Fibroblast of peridontal ligament (primary cell): ENCODE measurements around the gene HTR4.
A peak's percentile ranks its signal among the peaks of the same experiment; 100 is the strongest.
"Not testable (repeated sequence)": the region's sequence is repeated elsewhere in the genome, so short reads cannot be mapped to it uniquely, and the experiment has no call there.

Experiments
- DNase-seq: peaks from one replicate; pipeline ENCODE4 v3.0.0-alpha.2; 2010; ENCODE audit errors: extremely low read depth

Gene HTR4

GRCh38 chr5:148482196-148482595 is 172.1 kb downstream of the HTR4 start:
- no peak for DNase-seq

DNA sequence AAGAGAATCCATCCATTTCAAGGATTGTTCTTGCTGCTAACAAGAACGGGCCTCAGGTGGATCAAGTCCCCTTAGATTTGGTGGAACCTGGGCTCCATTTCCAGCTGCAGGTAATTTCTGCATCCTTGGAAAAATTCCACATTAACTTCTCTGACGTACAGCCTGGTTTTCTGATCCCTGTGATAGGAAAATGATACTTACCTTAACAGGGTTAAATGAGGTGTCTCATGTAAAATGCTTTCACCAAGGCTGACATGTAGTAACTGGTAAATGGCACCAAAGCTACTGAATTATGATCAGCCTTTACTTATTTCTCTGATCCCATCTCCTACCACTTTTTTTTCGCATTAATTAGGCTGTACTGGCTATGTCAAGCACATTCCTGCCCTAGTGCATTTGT is 176.9 kb downstream of the HTR4 start:
- no peak for DNase-seq

- no peak for DNase-seq
These were observed 178.0 kb downstream of the HTR4 start for GRCh38 chr5:148476302-148476701.

DNA sequence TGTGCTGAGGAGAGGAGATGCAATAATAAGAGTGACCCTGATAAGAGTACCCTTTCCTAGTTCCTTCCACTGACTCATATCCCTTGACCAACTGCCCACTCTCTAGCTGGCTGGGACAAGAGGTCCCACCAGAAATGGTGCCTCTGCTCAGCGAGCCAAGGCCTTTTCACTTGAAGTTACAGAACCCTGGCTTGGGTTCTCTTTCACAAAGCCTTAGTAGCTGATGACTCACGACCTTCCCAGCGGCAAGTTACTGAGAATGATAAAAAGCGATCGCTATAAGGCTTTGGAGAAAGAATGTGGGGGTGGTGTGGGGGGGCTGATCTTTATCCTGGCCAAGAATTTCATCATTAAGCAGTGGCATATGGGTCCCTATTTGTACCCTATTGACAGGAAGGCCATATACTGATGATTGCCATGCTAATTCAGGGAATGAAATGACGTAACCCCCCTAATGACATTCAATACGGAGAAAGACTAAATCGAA is 180.3 kb downstream of the HTR4 start:
- DNase-seq = no peak

DNA sequence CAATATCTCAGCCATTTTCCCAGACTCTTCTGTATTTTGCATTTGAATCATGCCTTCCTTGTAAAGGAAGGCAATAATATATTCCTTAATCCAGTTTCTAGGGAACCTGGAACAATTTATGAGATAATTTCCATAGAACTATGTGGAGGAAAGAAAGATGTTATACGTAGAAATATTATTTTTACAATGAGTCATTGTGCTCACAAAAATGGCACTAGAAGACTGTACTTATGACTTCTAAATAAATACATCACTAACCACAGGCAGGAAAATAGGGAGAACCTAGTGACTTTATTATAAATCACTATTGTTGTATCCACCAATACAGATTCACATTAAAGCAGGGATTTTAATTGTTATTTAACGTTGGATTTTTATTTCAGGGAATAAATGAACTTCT is 182.9 kb downstream of the HTR4 start:
- DNase-seq = peak; percentile 7

- DNase-seq = peak; percentile 37
These were observed 184.8 kb downstream of the HTR4 start for GRCh38 chr5:148469501-148469935.

GRCh38 chr5:148468746-148469145 is 185.6 kb downstream of the HTR4 start:
- DNase-seq = not testable (repeated sequence)

- DNase-seq = no peak
These were observed 186.4 kb downstream of the HTR4 start for GRCh38 chr5:148467958-148468357.

DNA sequence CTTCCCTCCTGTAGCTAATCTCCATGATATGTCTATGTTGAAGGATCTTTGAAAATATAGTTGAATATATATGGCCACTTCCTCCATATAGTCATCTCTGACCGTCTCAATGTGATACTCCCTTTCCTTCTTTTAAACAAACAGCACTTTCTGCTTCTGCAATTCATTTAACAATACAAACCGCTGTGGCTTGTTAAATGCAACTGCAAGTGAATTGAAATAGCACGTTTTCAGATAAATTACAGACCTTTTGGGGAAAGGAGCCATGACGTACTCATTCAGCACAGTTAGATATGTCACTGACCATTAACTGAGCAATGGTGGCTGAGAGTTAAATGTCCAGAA is 188.1 kb downstream of the HTR4 start:
- no peak for DNase-seq

DNA sequence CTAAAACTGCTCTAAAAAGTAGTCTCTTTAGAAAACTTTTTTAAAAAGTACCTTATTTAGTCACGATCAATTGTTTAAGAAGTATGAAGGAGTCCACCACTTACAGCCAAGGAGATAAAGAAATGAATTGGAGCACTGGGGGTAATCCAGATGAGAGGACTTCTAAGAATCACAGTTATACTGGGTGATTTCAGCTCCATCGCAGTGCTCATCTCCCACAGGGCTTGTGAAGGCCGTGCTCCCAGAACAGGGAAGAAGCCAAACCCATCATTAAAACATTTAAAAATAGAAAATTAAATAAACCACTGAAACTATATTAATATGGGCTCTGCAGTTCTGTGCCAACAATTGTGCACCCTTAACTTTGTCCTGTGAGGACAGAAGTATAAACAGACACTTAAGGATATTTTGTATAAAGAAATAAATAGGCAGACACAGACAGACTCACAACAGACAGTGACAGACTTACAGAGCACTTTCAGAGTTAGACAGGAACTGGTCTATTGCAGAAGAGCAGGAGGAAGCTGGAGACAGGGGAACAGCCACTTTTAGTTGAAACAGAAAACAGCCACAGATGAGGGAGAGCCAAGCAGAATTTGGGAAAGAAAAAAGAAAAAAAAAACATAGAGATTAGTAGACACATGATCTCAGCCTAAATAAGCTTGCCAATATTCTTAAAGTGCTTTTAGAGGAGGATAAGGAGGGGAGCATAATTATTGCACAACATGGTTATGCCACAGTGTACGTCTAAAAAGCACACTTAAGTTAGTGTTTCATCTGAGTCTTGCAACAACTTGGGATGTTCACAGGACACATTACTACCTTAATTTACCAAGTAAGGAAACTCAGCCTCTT is 188.7 kb downstream of the HTR4 start:
- DNase-seq = no peak

DNA sequence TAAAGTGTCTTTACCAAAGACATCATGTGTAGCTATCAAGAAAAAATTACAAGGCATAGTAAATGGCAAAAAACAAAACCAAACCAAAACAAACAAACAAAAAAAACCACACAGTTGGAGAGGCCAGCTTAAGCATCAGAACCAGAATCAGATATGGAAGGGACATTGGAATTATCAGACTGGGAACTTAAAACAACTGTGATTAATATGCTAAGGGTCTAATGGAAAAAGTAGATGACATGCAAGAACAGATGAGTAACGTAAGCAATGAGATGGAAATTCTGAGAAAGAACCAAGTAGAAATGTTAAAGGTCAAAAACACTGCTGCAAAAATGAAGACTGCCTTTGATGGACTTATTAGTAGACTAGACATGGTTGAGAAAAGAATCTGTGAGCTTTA is 194.7 kb downstream of the HTR4 start:
- no peak for DNase-seq

DNA sequence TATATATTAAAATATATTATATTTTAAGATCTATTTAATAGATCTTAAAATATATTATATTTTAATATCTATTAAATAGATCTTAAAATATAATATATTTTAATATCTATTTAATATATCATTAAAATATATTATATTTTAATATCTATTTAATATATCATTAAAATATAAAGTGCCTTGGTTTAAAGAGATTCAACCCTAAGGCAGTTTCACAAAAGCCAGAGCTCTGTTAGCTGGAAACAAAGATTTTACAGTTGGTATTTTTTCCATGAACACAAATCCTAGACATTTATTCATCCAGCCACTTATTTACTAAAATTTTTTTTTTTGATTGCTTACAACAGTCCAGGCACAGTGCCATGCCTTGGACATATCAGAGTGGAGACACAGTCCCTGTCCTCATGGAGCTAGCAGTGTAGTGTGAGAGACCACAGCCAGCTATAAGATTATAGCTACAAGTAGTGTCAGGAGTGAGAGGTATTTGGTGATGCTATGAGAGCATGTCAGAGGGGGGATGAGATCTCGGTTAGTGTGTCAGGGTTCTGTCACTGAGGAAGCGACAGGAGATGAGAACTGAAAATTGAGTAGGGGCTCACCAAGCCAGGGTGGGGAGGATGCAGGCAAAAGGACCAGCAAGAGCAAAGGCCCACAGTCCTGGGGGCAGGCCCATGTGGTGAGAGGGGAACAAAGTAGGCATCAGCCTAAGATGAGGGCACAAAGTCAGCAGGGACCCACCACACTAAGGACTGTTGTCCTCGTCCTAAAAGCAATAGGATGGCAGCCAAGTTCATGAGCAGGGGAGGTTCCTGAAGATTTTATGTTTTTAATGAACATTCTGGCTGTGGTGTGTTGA is 196.1 kb downstream of the HTR4 start:
- no peak for DNase-seq

DNA sequence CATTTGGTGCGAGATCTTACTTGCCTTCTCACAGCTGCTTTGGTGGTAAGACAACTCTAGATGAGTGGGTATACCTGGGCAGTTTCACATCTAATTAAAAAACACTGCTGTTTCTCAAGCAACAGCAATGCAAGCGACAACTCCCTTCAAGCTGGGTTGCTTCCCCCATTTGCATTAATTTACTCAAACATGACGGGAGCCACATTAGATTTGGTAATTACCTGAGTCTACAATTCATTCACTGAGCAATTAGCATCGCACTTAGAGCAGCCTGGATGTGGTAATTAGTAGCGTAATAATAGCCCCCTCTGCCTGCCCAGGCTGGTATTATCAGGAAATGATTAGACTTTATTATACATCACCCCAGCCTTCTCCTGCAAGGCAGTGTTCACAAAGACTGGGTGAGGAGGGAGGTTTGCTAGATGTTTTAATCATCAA is 197.1 kb downstream of the HTR4 start:
- no peak for DNase-seq

- no peak for DNase-seq
These were observed 199.1 kb downstream of the HTR4 start for GRCh38 chr5:148455185-148455584.

DNA sequence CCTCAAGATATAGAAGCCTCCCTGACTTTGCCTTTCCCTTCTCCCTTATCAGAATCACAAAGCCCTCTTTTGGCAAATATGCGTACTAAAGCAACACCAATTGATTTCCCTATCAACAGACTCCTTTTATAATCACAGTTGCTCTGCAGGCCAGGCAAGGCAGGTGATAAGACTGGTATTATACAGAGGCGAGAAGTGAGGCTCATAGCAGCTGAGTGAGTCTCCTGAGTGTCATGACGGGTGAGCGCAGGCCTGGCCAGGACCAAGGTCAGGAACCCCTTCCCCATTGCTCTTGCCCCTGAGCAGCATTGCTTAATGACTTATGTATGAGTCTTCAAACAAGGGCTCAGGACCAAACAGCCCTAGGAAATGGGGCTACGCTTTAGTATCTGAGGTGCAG is 199.8 kb downstream of the HTR4 start:
- no peak for DNase-seq

GRCh38 chr5:148452499-148453193 is 201.7 kb downstream of the HTR4 start:
- DNase-seq = no peak

DNA sequence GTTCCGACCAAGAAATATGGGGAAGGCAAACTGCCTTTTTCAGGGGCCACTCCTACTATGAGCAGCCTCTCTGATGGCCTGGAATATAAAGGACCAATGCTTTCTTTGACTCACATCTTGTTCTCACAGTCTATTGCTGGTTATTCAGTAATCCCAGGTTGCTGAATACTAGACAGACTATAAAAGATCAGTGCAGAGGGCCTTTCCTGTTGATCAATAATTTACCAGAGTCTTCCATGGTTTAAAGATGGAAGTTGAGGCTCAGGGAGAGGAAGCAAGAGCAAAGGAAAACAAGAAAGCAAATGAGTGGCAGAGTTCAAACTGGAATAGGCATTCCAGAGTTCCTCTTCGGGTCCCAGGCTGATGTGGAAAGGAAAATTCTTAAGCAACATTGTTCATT is 207.7 kb downstream of the HTR4 start:
- DNase-seq = no peak

GRCh38 chr5:148445578-148445977 is 208.7 kb downstream of the HTR4 start:
- no peak for DNase-seq

DNA sequence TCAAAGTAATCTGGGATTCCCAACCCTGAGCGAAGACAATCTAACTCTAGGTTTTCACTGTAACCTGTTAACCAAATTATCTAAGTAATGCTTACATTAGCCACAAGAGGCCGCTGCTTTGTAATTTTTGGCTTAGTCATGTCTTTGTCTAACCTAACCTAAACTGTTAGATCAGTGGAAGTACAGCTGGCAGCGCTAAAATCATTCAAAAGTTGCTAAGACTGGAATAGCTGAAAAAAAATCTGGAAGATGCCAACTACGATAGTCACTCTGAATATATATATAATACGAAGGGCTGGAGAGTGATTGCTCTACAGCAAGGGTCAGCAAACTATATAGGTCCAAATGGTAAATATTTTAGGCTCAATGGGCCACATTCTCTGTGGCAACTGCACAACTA is 210.3 kb downstream of the HTR4 start:
- peak; percentile 87 for DNase-seq

- DNase-seq = no peak
These were observed 211.1 kb downstream of the HTR4 start for GRCh38 chr5:148443241-148443640.

- DNase-seq = no peak
These were observed 215.4 kb downstream of the HTR4 start for GRCh38 chr5:148438933-148439332.

- DNase-seq = peak; percentile 31
These were observed 217.1 kb downstream of the HTR4 start for GRCh38 chr5:148437249-148437648.
